ENCODE measurements around the gene ZP4. TPM values are rescaled to one million over a fixed set of nuclear protein-coding genes. Genes with fewer than 3 reads are reported as not detected.

Gene ZP4
- total RNA-seq, 2 donors from 2014 or later = not detected

DNA sequence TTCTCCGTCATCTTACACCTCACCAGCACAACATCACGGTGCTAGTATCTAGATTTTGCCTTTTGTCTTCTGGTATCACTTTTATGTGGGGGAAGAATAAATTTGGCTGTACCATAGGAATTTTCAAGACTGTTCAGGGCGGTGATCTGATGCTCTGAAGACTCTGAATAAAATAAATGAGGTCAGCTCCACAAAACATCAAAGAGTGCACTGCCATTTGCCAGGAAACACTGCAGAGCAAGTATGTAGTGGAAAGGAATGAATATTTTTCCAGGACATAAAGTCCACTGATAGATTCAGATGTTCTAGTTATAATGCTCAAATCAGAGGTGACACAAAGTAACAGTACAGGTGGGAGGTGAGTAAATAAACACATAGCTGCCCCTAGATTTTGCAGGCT, 56.3 kb downstream of the ZP4 start:
- DNase-seq (ENCODE audit: low spot score) (no peak), ATAC-seq (ENCODE audit: insufficient number of reproducible peaks, low FRiP score, low read depth) (no peak)
- H3K9me3 ChIP-seq = no peaks in the 10 kb centered on the region
- no peaks in the 10 kb centered on the region for H3K27me3 ChIP-seq (replicated peaks; ENCODE audit: insufficient read depth)
- peaks cover 6% of the 10 kb centered on the region for H3K36me3 ChIP-seq
- H3K4me1 ChIP-seq (ENCODE audit: control insufficient read depth in 1 of 2, low read depth in 2 of 2) = no peaks in the 10 kb centered on the region
- H3K27ac ChIP-seq = no peak overlapping the region
- TF ChIP-seq, protein P1, sequence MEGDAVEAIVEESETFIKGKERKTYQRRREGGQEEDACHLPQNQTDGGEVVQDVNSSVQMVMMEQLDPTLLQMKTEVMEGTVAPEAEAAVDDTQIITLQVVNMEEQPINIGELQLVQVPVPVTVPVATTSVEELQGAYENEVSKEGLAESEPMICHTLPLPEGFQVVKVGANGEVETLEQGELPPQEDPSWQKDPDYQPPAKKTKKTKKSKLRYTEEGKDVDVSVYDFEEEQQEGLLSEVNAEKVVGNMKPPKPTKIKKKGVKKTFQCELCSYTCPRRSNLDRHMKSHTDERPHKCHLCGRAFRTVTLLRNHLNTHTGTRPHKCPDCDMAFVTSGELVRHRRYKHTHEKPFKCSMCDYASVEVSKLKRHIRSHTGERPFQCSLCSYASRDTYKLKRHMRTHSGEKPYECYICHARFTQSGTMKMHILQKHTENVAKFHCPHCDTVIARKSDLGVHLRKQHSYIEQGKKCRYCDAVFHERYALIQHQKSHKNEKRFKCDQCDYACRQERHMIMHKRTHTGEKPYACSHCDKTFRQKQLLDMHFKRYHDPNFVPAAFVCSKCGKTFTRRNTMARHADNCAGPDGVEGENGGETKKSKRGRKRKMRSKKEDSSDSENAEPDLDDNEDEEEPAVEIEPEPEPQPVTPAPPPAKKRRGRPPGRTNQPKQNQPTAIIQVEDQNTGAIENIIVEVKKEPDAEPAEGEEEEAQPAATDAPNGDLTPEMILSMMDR (IDR thresholded peaks at IDR 0.05) = no peak
- no peak overlapping the region for H3K4me3 ChIP-seq

DNA sequence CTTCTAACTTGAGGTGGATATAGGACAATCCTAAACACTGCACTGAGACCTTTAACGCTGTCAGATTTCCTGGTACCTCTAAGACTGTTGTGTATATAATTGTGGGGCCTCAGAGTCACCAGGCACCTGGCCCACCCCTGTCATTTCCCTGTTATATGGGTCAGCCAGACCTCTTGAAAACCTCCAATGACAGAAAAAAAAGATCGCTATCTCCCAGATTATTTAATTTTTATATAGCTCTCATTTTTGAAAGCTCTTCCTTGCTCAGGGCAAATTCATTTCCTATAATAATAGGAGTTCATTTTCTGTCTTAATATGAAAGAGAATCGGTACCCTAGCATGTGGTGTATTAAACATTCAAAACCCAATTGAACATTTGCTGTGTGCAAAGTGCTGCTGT, 56.7 kb downstream of the ZP4 start:
- ATAC-seq (ENCODE audit: insufficient number of reproducible peaks, low FRiP score, low read depth) (no peak), DNase-seq (ENCODE audit: low spot score) (no peak)
- H3K4me1 ChIP-seq (ENCODE audit: control insufficient read depth in 1 of 2, low read depth in 2 of 2) = no peaks in the 10 kb centered on the region
- no peaks in the 10 kb centered on the region for H3K27me3 ChIP-seq (replicated peaks; ENCODE audit: insufficient read depth)
- H3K4me3 ChIP-seq = no peak overlapping the region
- H3K9me3 ChIP-seq = no peaks in the 10 kb centered on the region
- no peak overlapping the region for H3K27ac ChIP-seq
- peaks cover 6% of the 10 kb centered on the region for H3K36me3 ChIP-seq
- TF ChIP-seq, protein P1 (IDR thresholded peaks at IDR 0.05) = no peak

DNA sequence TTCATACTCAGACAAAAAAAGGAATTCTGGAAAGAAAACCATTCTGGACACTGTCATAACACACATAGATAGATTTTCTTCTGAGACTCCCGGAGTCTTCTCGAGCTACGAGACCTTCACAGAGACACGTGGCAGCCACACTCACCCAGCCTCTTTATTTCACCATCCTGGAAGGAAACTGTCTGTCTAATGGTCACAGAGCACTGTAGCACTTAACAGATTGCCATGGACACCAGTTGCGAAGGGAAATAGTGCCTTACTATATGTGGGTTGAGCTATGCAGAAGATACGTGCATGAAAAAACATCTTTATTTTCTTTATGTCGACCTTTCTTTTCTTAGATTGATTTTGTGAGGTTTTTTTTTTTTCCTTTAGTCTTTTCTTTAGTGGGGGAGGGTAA, 57.9 kb downstream of the ZP4 start:
- TF ChIP-seq, protein P1 (IDR thresholded peaks at IDR 0.05) = no peak

More for the DNA sequence above, 57.9 kb downstream of the ZP4 start:
- DNase-seq (ENCODE audit: low spot score) (no peak), ATAC-seq (ENCODE audit: insufficient number of reproducible peaks, low FRiP score, low read depth) (no peak)
- Histone ChIP-seq H3K27ac (no peak overlapping the region), H3K27me3 (replicated peaks; ENCODE audit: insufficient read depth) (no peaks in the 10 kb centered on the region), H3K4me1 (ENCODE audit: control insufficient read depth in 1 of 2, low read depth in 2 of 2) (no peaks in the 10 kb centered on the region), H3K4me3 (no peak overlapping the region), H3K36me3 (peaks cover 6% of the 10 kb centered on the region), H3K9me3 (no peaks in the 10 kb centered on the region)

Data from thoracic aorta (tissue), 2 donors.